H7 (cell line): ENCODE measurements around the gene XXYLT1. TPM values are rescaled to one million over a fixed set of nuclear protein-coding genes. Genes with fewer than 3 reads are reported as not detected.
"Not testable (repeated sequence)": the region's sequence is repeated elsewhere in the genome, so short reads cannot be mapped to it uniquely, and the experiment has no call there.

Experiments used
- DNase-seq: peaks from one replicate; pipeline ENCODE4 v3.0.0; 2012
- H3K27me3 ChIP-seq: 2 replicates; pipeline ENCODE4 v1.6.0; 2011; ENCODE audit warnings: mild to moderate bottlenecking, low read length; ENCODE audit not compliant: control insufficient read depth, insufficient read depth
- H3K36me3 ChIP-seq: replicated peaks from 2 replicates; pipeline ENCODE4 v1.5.1; 2011; ENCODE audit warnings: low read length; ENCODE audit not compliant: control insufficient read depth, insufficient read depth
- H3K4me3 ChIP-seq: 2 replicates; pipeline ENCODE4 v1.5.1; 2011; ENCODE audit warnings: low read depth, mild to moderate bottlenecking, control low read depth, low read length, moderate library complexity; ENCODE audit not compliant: insufficient read depth
- total RNA-seq: library from RNA; depleted of rRNA; stranded (reverse); fragments of >200 nt; shearing (Covaris generic); gene quantifications from 2 replicates; pipeline ENCODE4 v1.2.3, GENCODE V29; 2014

The XXYLT1 gene
- total RNA-seq, 1 experiment from 2014 or later, result 40.9 TPM

- DNase-seq, H3K36me3 ChIP-seq, H3K27me3 ChIP-seq, H3K4me3 ChIP-seq: not testable (repeated sequence)
Observed at GRCh38 chr3:195218331-195218730, 52.6 kb downstream of the XXYLT1 start.

- not testable (repeated sequence) for H3K27me3 ChIP-seq, DNase-seq, H3K36me3 ChIP-seq, H3K4me3 ChIP-seq
Observed at GRCh38 chr3:195215576-195215975, 55.4 kb downstream of the XXYLT1 start.

- no peak for DNase-seq
- H3K27me3 ChIP-seq, result no peaks in the 10 kb centered on the region
- H3K4me3 ChIP-seq, result no peak overlapping the region
- no peaks in the 10 kb centered on the region for H3K36me3 ChIP-seq
Observed at GRCh38 chr3:195214381-195214780, 56.6 kb downstream of the XXYLT1 start.

DNA sequence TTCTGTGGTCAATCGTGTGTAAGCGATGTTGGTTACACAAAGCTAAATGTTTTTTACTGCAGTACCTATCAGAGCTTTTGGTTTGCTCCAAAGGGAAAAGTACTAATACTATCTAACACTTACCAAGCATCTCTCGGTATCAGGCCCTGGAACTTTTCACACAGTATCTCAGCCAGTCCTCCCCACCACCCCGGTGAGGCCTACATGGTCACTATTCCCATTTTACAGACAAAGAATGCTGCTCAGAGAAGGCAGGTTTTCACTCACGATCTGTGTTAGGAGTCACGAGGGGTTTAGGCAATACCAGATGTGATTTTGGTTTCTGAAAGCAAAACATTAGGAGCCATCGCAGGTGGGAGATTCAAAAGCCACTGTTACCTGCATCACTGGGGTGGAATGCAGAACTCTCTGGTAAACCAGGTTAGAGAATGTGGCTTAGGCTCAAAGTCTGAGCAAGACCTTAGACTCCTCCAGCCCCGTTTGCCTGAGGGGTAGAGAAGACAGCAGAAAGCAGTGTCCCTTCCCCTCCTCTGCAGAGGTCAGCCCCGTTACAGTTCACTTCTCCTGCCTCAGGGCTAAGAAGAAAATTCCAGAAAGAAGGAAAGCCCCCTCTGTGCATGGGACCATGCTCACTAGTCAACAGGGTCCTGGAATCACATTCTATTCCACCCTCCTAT is 57.2 kb downstream of the XXYLT1 start:
- no peaks in the 10 kb centered on the region for H3K36me3 ChIP-seq
- no peak for DNase-seq

DNA sequence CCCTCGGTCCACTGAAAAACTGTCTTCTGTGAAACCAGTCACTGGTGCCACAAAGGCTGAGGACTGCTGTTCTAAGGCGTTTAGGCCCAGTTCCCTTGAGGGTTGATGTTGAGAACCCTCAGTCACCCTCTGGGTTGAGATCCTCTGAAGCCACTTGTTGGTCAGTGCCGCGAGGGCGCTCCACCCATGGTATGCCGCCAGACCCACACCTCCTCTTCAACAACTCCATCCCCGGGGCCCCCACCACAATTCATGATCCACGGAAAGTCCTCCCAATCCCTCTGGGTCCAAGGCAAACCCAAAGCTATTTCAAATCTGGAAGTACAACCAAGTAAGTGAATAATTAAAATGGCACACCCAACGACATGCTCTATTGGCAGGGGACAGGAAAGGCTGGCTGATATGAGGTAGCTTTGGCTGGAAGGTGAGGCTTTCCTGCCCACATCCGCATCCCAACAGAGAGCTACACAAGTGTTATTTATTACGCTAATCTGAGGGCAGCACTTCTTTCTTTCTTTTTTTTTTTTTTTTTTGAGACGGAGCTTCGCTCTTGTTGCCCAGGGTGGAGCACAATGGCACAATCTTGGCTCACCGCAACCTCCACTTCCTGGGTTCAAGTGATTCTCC is 58.1 kb downstream of the XXYLT1 start:
- no peaks in the 10 kb centered on the region for H3K36me3 ChIP-seq
- DNase-seq, result no peak
- H3K4me3 ChIP-seq, result no peak overlapping the region
- no peaks in the 10 kb centered on the region for H3K27me3 ChIP-seq

More for the DNA sequence above, 57.2 kb downstream of the XXYLT1 start:
- no peak overlapping the region for H3K4me3 ChIP-seq
- no peaks in the 10 kb centered on the region for H3K27me3 ChIP-seq

GRCh38 chr3:195212033-195212748 is 58.8 kb downstream of the XXYLT1 start:
- Histone ChIP-seq H3K4me3 (no peak overlapping the region), H3K27me3 (no peaks in the 10 kb centered on the region), H3K36me3 (no peaks in the 10 kb centered on the region; the same call in 1 of the 2 replicates)
- no peak for DNase-seq

GRCh38 chr3:195210266-195210973 is 60.5 kb downstream of the XXYLT1 start:
- no peak for DNase-seq
- Histone ChIP-seq H3K4me3 (no peak overlapping the region), H3K27me3 (no peaks in the 10 kb centered on the region), H3K36me3 (no peaks in the 10 kb centered on the region; the same call in 1 of the 2 replicates)

GRCh38 chr3:195209847-195210265 is 61.1 kb downstream of the XXYLT1 start:
- no peak for DNase-seq
- no peak overlapping the region for H3K4me3 ChIP-seq
- H3K27me3 ChIP-seq, result no peaks in the 10 kb centered on the region
- H3K36me3 ChIP-seq, result no peaks in the 10 kb centered on the region; the same call in 1 of the 2 replicates

DNA sequence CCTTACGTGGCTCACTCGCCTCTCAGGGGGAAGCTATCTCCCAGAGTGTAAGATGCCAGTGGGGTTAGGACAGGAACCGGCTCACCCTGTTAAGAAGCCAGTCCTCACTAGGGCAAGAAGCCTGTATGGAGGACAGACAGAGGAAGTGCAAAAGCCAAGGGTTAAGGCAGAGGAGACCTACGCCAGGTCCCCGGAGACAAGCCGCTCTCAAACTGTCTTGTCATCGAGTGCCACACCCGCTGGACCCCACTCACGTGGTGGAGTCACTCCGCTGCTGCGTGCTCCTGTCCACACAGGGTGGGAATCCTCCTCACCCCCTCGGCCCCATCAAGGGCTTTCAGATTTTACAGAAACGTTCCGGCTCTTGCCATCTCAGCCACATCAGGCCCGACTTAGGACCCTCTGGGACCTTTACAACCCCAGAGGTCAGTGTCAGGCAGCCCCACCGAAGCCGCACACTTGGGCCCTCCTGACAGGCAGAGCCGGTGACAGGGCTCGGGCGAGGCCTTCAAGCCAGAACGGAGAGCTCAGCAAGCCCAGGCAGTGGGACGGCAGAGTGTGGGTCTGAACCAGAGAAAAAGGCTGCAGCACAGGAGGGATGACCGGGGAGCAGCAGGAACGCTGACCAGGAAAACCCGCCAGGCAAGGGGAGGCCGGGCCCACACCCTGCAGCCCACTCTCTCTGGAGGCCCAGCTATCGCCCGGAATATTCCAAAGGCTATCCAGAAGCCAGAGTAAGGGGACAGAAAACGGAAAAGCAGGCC is 61.7 kb downstream of the XXYLT1 start:
- Histone ChIP-seq H3K4me3 (no peak overlapping the region), H3K36me3 (no peaks in the 10 kb centered on the region; the same call in 1 of the 2 replicates), H3K27me3 (no peaks in the 10 kb centered on the region)
- no peak for DNase-seq

DNA sequence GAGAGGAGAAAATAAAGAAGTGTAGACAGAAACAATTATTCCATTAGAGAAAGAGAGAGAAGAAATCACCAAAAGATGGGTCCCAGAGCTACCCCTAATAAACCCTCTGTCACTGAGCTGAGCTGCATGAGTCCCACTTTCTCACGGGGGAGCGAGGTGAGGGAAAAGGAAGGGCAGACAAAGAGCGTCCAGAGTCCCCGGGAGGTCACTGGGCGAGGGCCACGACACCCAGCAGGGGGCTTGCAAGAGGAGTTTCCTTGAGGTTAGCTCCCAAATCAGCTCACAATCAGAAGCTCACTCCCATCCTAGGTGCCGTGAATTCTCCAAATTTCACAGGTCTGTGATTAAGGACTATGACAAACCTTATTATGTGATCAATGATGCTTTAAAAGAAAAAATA is 62.3 kb downstream of the XXYLT1 start:
- no peaks in the 10 kb centered on the region for H3K27me3 ChIP-seq
- H3K4me3 ChIP-seq, result no peak overlapping the region
- H3K36me3 ChIP-seq, result no peaks in the 10 kb centered on the region; the same call in 1 of the 2 replicates
- DNase-seq, result no peak

- no peak for DNase-seq
- Histone ChIP-seq H3K4me3 (no peak overlapping the region), H3K27me3 (no peaks in the 10 kb centered on the region), H3K36me3 (no peaks in the 10 kb centered on the region; the same call in 1 of the 2 replicates)
Observed at GRCh38 chr3:195208183-195208582, 62.8 kb downstream of the XXYLT1 start.

- Histone ChIP-seq H3K36me3 (no peaks in the 10 kb centered on the region; the same call in 1 of the 2 replicates), H3K27me3 (no peaks in the 10 kb centered on the region), H3K4me3 (no peak overlapping the region)
- DNase-seq, result no peak
Observed at GRCh38 chr3:195207731-195208130, 63.2 kb downstream of the XXYLT1 start.

DNA sequence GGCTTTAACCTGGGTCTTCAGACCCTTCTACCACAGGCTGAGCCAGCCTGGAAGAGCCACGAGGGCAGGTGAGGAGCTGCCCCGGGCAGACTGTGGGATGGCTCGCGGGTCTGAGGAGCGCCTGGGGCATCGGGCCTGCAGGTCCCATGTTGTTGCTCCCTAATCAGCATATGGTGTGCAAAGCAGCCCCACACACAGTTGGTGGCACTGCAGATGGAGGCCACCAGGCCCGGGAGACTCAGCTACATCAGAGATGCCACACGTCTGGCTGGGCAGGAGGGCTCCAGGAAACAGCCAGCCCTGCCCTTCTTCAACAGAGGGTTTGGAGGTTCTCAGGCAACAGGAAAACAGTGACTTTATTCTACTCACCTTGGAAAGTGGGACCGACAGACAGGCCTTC is 63.9 kb downstream of the XXYLT1 start:
- DNase-seq, result no peak

More for the DNA sequence above, 63.9 kb downstream of the XXYLT1 start:
- no peaks in the 10 kb centered on the region for H3K27me3 ChIP-seq
- H3K36me3 ChIP-seq, result no peaks in the 10 kb centered on the region; the same call in 1 of the 2 replicates
- H3K4me3 ChIP-seq, result no peak overlapping the region
